Measurements from ENCODE around the gene QRICH2.
"Not testable (repeated sequence)": the region's sequence is repeated elsewhere in the genome, so short reads cannot be mapped to it uniquely, and the experiment has no call there.

QRICH2 gene, protein sequence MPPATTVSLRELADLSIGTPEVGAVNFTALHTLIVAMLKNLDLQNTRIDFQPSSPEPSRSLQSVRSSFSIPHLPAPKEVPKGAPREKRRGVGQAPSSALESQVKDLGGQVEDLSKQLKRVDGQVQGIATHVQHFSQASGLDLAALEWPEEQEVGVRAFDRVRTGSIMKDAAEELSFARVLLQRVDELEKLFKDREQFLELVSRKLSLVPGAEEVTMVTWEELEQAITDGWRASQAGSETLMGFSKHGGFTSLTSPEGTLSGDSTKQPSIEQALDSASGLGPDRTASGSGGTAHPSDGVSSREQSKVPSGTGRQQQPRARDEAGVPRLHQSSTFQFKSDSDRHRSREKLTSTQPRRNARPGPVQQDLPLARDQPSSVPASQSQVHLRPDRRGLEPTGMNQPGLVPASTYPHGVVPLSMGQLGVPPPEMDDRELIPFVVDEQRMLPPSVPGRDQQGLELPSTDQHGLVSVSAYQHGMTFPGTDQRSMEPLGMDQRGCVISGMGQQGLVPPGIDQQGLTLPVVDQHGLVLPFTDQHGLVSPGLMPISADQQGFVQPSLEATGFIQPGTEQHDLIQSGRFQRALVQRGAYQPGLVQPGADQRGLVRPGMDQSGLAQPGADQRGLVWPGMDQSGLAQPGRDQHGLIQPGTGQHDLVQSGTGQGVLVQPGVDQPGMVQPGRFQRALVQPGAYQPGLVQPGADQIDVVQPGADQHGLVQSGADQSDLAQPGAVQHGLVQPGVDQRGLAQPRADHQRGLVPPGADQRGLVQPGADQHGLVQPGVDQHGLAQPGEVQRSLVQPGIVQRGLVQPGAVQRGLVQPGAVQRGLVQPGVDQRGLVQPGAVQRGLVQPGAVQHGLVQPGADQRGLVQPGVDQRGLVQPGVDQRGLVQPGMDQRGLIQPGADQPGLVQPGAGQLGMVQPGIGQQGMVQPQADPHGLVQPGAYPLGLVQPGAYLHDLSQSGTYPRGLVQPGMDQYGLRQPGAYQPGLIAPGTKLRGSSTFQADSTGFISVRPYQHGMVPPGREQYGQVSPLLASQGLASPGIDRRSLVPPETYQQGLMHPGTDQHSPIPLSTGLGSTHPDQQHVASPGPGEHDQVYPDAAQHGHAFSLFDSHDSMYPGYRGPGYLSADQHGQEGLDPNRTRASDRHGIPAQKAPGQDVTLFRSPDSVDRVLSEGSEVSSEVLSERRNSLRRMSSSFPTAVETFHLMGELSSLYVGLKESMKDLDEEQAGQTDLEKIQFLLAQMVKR (N-terminal part only)

GRCh38 chr17:76307966-76308338 is at the start of gene QRICH2:
QRICH2 (minus strand) TSS chr17:76308276; CDS start chr17:76307998, 278 bp downstream.
- no peak for DNase-seq

DNA sequence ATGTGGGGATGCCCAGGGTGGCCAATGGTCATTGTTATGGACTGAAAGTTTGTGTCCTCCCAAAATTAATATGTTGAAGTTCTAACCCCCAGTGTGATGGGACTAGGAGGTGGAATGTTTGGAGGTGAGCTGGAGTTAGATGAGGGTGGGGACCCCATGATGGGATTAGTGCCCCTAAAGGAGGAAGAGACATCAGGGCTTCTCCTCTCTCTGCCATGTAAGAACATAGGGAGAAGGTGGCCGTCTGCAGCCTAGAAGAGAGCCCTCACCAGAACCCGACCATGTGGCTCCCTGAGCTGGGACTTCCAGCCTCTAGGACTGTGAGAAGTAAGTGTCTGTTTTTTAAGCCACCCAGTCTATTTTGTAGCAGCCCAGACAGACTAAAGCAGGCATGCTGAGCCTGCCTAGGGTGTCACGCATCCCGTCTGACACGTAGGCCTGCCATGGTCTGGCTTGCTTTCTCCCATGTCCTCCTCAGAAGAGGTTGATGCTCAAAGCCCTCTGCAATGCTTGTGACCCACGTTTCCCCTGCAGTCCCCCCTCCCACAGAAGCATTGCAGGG is 49.6 kb upstream of the QRICH2 start:
- DNase-seq, result no peak

GRCh38 chr17:76356803-76357456 is 48.9 kb upstream of the QRICH2 start:
- DNase-seq, result no peak

DNA sequence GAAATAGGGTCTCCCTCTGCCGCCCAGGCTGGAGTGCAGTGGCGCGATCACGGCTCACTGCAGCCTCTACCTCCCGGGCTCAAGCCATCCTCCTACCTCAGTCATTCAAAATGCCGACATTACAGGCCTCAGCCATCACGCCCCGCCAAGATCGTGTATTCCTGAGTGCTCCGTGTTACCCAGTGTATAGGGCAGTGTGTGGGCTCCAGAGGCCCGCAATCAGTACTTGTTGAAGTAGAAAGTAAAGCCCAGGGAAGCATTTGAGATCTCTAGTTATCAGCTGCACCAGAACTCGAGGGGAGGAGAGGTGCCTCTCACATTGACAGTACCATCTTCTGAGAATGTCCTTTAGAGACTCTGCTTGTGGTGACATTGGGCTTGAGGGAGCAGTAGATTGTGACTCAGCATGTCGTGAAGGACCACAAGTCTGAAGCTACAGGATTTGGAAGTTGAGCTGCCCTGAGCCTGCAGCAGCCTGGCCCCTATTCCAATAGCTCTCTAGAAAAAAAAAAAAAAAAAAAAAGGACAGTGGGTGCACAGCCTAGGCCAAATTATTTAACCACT is 46.8 kb upstream of the QRICH2 start:
- DNase-seq, result no peak

- DNase-seq, result no peak
These were observed 46.2 kb upstream of the QRICH2 start for GRCh38 chr17:76354317-76354729.

- DNase-seq, result peak; percentile 89
These were observed 45.7 kb upstream of the QRICH2 start, which contains the start of gene PRPSAP1 for GRCh38 chr17:76353599-76354316. PRPSAP1 (minus strand) TSS chr17:76353916; CDS start chr17:76353703, 213 bp downstream.

GRCh38 chr17:76353004-76353598 is 45.0 kb upstream of the QRICH2 start:
- no peak for DNase-seq

DNA sequence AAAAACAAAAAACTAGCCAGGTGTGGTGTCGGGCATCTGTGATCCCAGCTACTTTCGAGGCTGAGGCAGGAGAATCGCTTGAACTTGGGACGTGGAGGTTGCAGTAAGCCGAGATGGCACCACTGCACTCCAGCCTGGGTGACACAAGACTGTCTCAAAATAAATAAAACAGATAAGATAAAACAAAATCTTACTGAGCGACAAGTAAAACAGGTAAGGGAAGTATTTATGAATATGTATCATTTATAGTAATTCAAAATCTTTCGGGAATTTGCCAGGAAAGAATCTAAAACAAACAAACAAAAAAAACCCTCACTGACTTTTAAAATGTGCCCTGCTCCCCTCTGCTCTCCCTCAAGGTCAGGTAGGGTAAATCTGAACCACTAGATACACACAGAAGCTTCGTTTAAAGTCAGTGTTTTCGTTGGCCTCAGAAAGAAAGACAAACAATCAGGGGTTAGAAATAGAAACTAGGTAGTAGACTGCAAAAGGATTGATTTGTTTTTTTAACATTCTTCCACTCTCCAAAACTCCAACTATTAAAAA is 43.5 kb upstream of the QRICH2 start:
- DNase-seq, result no peak

DNA sequence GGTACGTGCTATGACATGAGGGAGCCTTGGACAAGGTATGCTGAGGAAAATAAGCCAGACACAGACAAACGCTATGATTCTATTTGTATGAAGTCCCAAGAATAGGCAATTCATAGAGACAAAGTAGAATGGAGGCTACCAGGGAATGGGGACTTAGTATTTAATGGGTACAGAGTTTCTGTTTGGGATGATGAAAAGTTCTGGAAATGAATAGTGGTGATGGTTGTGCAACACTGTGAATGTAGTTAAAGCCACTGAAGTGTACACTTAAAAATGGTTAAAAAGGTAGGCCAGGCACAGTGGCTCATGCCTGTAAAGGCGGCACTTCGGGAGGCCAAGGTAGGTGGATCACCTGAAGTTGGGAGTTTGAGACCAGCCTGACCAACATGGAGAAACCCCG is 42.4 kb upstream of the QRICH2 start:
- DNase-seq, result no peak

DNA sequence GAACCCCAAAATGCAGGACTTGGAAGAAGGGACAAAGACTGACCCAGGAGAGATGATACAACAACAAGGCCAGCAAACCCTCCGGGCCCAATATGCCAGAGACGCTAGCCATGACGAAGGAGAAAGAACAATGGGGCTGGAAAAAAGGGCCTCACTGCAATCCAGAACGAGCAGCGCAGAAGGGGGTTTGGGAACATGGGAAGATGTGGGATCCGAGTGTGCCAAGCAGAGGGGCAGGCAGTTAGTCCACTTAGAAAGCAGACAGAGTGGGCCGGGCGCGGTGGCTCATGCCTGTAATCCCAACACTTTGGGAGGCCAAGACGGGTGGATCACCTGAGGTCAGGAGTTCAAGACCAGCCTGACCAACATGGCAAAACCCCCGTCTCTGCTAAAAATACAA is 38.9 kb upstream of the QRICH2 start:
- DNase-seq, result not testable (repeated sequence)

DNA sequence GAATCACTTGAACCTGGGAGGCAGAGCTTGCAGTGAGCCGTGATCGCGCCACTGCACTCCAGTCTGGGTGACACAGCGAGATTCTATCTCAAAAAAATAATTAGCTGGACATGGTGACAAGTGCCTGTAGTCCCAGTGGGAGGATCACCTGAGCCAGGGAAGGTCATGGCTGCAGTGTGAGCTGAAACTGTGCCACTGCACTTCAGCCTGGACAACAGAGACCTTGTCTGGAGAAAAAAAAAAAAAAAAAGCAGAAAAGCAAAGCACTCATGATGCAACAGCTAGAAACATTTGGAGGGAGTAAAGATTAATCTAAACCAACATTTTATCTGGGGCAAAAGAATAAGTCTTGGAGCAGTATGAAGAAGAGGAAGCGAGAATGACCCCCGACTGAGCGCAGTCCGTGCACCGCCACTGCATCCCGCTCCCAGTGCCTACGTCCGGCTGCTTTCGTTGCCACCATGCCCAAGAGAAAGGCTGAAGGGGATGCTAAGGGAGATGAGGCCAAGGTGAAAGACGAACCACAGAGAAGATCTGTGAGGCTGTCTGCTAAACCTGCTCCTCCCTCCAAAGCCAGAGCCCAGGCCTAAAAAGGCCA is 37.4 kb upstream of the QRICH2 start:
- DNase-seq, result no peak

DNA sequence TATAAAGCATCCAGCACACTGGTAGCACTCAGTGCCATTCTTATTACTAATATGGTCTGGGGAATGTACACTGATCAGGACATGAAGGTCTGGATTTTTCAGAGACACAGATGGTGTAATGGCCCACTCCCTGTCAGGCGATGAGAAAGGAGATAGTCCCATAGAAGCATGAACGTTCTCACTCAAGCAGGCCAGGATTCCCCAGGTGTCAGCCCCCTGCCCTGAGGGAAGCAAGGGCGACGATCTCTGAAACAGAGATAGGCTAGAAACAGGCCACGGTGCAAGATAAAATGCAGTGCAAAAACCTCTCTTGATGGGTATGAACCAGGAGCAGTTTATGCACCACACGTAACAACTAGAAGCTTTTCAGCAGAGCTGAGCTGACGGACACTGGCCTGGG is 35.0 kb upstream of the QRICH2 start:
- no peak for DNase-seq

GRCh38 chr17:76341301-76341700 is 33.2 kb upstream of the QRICH2 start:
- DNase-seq, result no peak

GRCh38 chr17:76337413-76337777 is 29.3 kb upstream of the QRICH2 start:
- DNase-seq, result no peak

GRCh38 chr17:76336756-76337412 is 28.8 kb upstream of the QRICH2 start:
- no peak for DNase-seq

DNA sequence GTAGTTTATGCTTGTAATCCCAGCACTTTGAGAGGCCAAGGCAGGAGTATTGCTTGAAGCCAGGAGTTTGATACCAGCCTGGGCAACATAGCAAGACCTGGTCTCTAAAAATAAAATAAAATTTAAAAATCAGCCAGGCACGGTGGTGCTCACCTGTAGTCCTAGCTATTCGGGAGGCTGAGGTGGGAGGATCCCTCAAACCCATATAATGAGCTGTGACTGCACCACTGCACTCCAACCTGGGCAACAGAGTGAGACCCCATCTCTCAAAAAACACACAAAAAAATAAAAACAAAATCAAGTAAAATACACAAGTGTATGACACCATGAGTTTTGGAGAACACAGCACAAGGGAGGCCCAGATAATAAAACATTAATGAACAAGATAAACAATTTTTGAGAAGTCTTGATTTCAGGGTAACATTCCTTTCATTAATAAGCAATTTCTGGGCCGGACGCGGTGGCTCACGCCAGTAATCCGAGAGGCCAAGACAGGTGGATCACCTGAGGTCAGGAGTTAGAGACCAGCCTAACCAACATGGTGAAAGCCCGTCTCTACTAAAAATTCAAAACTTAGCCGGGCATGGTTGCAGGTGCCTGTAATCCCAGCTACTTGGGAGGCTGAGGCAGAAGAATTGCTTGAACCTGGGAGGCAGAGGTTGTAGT is 27.8 kb upstream of the QRICH2 start:
- DNase-seq, result no peak

- no peak for DNase-seq
These were observed 25.8 kb upstream of the QRICH2 start for GRCh38 chr17:76333673-76334505.

DNA sequence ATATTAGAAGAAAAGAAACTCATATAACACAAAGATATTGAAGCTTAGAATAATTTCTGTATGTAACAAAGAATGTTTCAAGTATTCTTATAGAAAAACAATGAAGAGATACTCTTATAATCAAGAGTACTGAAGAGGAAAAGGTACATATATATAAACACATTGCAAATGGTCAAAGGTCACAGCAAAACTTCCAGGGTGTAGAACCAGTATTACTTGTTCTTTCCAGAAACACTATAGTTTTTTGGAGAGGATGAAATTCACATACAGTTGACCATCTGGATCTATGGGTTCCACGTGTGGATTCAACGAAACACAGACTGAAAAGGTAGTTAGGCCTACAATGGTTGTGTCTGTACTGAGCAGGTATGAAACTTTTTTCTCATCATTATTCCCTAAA is 23.0 kb upstream of the QRICH2 start:
- no peak for DNase-seq
